Activated CD4-positive, CD25-positive, alpha-beta regulatory T cell (primary cell): ENCODE data around the gene DPM3.
A peak's percentile ranks its signal among the peaks of the same experiment; 100 is the strongest.
"Not testable (repeated sequence)": the region's sequence is repeated elsewhere in the genome, so short reads cannot be mapped to it uniquely, and the experiment has no call there.

Experiments
- DNase-seq, 4 experiments: peaks; one replicate each; lab custom pipeline; 2025; lab: John Stamatoyannopoulos, UW

DPM3 gene

DNA sequence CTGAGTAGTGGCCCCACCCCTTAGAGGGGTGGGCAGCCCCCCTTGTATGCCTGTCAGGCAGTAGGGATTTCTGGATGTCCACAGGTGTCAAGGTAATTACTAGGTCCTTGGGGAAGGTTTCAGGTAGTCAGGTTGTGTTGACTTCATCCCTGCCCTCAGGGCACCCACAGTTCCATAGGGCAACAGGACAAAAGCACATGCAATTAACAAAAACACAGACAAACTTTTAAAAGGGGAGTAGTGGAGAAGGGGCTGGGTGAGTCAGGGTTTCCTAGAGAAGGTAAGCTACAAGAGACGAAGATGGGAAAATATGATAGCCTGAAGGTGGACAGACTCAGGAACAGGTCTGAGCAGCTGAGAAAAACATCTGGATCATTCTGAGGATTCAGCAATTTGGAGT, 18.7 kb upstream of the DPM3 start:
- DNase-seq: no peak

DNA sequence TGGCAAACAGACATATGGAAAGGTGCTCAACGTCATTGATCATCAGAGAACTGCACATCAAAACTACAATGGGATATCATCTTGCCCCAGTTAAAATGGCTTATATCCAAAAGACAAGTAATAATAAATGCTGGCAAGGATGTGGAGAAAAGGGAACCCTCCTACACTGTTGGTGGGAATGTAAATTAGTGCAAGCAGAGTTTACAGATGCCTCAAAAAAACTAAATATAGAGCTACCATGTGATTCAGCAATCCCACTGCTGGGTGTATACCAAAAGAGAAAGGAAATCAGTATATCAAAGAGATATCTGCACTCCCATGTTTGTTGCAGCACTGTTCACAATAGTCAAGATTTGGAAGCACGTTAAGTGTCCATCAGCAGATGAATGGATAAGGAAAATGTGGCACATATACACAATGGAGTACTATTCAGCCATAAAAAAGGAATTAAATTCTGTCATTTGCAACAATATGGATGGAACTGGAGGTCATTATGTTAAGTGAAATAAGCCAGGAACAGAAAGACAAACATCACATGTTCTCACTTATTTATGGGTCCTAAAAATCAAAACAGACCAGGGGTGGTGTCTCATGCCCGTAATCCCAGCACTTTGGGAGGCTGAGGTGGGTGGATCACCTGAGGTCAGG, 15.8 kb upstream of the DPM3 start:
- DNase-seq: not testable (repeated sequence)

GRCh38 chr1:155145491-155145890, 5.2 kb upstream of the DPM3 start:
- DNase-seq: no peak

DNA sequence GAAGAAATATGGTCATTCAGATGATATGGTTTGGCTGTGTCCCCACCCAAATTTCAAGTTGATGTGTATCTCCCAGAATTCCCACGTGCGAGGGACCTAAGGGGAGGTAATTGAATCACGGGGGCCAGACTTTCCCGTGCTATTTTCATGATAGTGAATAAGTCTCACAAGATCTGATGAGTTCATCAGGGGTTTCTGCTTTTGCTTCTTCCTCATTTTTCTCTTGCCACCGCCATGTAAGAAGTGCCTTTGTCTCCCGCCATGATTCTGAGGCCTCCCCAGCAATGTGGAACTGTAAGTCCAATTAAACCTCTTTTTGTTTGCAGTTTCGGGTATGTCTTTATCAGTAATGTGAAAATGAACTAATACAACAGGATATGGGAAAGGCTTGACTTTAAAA, 1.4 kb upstream of the DPM3 start:
- DNase-seq: no peak

GRCh38 chr1:155140630-155140953, 261 bp upstream of the DPM3 start:
- DNase-seq: no peak

DNA sequence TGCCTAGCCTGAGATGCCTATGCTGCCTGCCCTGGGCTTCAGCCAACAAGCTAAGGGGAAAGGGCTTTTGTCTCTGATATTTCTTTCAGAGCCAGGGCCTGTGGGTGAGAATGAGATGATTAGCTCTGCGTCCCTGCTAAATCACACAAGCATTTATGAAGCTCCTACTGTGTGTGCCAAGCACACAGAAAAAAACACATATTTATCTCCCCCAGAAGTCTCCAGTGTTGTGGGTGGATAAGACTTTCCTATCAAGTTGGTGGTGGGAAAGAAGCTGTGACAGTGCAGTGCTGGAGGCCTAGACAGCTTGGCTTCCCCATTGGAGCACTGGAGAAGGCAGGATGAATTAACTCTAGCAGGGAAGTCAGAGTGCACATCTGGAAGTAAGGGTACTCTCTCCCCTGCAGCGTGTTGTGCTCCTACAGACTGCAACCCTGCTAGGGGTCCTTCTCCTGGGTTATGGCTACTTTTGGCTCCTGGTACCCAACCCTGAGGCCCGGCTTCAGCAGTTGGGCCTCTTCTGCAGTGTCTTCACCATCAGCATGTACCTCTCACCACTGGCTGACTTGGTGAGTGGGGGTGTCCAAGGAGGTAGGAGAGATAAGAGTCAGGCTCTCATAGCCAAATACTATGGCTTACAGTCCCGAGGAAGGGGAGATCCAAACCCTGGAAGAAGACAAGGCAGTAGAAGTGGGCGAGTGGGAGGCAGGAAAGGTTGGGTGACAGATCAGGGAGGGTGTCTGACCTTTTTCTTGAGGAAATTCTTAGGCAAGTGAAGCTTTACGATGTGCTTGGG, 3.0 kb downstream of the DPM3 start:
- no peak for DNase-seq

- no peak for DNase-seq
These were observed 3.6 kb downstream of the DPM3 start for GRCh38 chr1:155136748-155137147.

DNA sequence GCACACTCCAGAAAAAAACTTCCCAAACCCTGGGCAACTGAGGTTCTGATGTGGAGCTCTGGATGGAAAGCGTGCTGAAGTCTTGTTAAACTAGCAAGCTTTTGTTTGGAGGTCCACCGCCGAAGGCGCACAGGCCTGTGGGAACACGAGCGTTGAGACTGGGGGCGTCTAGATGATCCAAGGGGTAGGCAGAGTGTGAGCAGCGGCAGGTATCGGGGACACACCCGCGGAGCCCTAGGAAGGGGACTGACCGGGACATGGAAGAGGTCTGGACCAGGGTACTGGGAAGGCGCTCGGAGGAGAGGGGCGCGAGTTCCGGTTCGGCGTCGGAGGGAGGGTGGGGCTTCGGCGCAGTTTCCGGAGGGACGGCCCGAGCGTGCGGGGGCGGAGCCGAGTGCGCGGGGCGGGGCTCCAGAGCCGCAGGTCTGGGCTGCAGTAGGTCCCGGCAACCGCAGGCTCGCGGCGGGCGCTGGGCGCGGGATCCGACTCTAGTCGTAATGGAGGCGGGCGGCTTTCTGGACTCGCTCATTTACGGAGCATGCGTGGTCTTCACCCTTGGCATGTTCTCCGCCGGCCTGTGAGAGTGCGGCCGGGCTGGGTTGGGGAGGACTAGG, 4.8 kb downstream of the DPM3 start, which contains the start of gene SLC50A1:
Gene SLC50A1, plus strand, starts transcription at position 438 of the 614 bp plus-strand sequence. Its CDS starts 60 bp downstream, at position 498.
- DNase-seq: peak; percentile 84 to 88 (median 85)

DNA sequence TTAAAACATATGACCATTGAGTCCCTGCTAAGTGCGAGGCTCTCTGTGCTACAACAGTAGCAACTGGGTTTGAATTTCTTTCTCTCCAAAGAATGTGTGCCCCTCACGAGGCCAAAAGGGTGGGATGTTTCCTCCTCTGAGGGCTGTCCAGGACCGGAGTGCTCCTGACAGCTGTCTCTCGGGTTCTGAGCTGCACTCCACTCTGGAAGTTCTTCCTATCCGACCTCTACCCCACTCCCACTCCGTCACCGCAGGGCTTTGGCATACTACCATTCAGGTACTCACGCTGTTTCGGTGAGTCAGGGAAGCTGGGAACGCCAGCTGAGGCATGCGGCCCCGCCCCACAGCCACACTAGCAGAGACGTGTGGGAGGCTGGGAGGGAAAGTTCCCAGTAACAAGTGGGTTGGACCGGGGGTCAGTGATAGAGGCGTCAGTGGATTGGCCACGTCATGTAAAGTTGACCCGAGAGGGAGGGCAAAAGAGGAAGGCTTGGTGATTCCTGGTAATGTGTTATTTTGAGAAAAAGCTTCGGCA, 5.4 kb downstream of the DPM3 start:
- peak in 2 of 4 experiments; percentile 21 to 39 for DNase-seq

DNA sequence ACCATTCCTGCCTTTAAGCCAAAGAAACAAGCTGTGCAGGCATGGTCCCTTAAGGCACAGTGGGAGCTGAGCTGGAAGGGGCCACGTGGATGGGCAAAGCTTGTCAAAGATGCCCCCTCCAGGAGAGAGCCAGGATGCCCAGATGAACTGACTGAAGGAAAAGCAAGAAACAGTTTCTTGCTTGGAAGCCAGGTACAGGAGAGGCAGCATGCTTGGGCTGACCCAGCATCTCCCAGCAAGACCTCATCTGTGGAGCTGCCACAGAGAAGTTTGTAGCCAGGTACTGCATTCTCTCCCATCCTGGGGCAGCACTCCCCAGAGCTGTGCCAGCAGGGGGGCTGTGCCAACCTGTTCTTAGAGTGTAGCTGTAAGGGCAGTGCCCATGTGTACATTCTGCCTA, 6.0 kb downstream of the DPM3 start:
- no peak for DNase-seq

- DNase-seq: no peak
These were observed 6.5 kb downstream of the DPM3 start for GRCh38 chr1:155133799-155134281.

DNA sequence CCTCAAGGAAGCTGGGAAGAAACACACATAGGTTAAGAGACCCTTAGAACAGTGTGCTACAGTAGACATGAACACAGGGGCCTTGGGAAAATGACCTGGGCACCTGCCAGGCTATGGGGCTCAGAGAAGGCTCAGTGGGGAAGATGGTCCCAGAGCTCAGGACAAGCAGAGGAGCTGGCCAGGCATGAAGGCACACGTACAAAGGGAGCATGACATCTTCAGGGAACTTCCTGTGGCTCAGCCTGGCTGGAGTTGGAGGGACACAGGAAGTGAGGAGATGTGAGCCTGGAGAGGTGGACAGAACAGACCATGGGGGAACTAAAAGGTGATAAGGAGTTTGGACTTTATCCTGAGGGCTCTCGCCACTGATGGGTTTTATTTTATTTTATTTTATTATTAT, 8.5 kb downstream of the DPM3 start:
- no peak for DNase-seq

DNA sequence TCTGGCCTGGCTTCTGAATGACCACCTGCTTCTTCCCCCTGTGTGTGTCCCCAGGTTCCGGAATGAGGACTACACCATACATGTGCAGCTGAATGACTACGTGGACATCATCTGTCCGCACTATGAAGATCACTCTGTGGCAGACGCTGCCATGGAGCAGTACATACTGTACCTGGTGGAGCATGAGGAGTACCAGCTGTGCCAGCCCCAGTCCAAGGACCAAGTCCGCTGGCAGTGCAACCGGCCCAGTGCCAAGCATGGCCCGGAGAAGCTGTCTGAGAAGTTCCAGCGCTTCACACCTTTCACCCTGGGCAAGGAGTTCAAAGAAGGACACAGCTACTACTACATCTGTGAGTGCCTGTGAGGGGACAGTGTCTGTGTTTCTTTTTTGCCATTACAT, 9.0 kb downstream of the DPM3 start:
- DNase-seq: no peak

- no peak for DNase-seq
These were observed 9.9 kb downstream of the DPM3 start for GRCh38 chr1:155130272-155131006.

DNA sequence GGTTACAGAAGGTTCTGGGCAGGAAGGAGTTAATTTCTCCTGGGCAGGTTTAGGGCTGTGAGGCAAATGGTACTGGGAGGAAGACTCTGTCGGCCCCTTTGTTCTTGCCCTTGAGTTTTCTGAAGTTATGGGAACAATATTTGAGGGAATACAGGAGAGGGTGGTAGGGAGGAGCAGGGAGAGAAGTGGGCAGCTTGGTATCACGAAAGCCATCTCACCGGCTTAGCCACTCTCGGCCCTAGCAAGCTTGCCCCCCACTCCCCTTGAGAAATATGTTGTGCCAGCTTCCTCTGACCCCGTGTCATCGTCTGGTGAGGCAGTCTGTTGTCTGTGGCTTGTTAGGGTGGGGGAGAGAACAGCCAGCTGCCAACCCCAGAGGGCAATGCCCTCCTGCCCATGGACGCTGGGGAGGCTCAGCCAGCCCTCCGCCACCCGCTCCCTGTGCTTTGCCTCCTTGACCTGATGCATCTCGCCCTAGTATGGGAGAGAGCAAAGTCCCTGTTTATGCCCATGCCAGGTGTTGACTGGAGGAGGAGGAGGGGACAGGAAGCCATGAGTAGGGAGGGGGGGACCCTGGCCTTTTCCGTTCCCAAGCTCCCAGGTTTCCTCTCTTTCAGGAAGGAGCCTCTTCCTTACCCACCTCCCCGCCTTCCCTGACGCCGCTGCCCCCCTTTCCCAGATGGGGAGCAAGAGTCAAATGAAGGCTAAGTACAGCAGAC, 11.4 kb downstream of the DPM3 start:
- no peak for DNase-seq

DNA sequence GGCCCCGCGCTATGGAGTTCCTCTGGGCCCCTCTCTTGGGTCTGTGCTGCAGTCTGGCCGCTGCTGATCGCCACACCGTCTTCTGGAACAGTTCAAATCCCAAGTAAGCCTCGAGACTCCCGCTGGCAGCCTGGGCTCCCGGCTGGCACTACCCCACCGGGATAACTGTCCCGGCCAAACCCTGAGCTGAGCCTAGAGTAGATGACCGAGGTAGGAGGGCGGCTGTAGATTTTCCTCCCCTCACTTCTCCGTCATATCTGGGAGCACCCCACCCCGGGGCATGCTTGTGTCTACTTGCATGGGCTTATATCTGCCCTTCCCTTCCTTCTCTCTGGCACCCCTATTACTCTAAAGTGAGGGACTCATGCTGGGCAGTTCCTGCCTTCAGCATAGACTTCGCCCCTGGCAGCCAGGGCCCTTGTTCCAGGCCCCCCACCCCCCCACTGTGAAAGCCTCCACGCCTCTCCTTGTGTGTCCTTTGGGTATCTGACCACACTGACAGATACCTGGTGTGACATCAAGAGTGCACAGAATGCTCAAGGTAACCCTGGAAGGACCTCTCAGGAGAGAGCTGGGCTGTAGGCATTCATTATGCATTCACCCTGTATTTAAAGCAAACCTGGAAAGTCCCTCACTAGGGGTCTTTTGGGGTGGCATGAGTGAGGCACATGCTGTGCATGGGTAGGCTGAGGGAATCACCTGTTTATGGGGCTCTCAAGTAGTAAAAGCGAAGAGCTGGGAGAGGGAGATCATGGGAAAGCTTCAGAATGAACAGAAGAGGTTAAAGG, 12.2 kb downstream of the DPM3 start:
- no peak for DNase-seq

DNA sequence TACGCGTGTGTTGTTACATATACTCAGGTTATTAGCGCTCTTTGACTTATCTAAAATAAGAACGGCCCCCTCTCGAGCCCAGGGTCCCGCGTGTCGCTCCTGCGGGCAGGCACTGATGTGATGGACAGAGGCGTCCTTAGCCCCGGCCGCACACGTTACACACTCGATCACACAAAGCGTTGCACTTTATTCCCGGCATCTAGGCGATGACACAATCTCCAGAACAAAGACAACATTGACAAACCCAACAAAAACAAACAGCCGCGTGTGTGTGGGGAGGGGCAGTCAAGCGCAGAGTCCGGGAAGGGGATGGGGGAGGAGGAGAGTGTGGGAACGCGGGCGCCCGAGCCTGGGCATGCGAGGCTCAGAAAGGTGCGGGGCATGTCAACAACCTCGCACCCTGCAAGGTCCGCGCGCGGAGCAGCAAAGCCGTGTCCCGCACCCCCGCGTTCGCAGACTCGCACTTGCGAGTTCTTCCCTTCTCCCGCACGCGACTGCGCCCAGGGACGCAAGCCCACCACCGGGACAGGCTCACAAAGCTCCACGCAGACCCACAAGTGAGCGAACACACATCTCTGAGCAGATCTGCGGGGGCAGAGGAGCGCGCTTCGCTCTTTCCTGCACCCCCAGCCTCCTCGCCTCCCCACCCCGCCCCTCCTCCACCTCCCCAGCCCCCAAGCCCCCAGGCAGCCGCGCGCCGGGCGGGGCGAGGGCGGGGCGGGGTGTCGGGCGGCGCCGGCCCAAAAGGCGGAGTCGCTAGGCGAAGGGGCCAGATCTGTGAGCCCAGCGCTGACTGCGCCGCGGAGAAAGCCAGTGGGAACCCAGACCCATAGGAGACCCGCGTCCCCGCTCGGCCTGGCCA, 13.0 kb downstream of the DPM3 start, which contains the start of gene EFNA1:
Gene EFNA1, plus strand, starts transcription at position 772 of the 862 bp plus-strand sequence. CDS start 102 bp downstream, outside the sequence.
- peak in 2 of 4 experiments; percentile 7 to 9 for DNase-seq

GRCh38 chr1:155126556-155127104, 13.7 kb downstream of the DPM3 start:
- DNase-seq: peak in 1 of 4 experiments; percentile 13

DNA sequence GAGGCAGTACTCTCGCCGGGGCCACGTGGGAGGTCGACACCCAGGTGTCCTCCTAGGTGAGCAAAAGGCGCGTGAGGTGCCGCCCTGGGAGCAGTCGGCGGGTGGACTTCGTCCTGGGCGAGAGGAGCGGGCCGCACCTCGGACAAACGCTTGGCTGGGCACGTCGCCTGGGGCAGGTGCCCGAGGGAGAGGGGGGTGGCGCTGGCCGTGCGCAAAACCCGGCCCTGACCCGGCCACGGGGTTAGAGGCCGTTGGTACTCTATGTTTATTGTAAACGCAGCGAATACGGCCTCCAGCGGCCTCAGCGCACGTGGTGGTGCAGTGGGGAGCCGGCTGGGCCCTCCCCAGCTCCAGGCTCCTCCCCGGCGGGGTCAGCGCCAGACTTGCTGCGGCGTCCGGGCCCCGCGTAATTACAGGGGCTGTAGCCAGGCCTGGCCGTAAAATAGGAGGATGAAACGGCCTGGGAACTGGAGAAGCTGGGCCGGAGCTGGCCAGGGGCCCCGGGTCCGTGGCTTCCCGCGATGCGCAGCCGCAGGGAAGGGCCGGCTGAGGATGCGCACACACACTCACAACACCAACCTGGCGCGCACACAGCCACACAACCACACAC, 14.3 kb downstream of the DPM3 start:
- DNase-seq: no peak
